ENCODE data around the gene P2RY14. TPM values are rescaled to one million over a fixed set of nuclear protein-coding genes. Genes with fewer than 3 reads are reported as not detected.

Gene P2RY14
- polyA plus RNA-seq, 2 donors: 2.1 to 9.2 TPM

DNA sequence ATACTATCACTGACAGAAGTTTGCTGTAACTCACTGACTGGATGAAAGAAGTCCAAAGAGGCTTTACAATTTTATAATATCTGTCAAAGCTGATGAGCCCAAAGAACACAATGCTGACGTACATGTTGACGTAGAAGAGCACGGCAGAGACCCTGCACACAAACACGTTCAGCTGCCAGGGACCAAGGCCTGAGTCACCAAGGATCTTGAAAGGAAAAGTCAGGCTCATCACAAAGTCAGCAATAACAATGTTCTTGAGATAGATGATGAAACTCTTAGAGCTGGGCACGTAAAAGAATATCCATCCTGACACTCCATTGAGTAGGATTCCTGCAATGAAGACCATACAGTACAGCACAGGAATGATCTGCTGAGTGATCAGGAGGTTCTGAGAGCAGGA is 64.5 kb downstream of the P2RY14 start:
- H3K27me3 ChIP-seq (ENCODE audit: control insufficient read depth in 1 of 2, insufficient read depth in 2 of 2, low read length in 2 of 2): no peaks in the 10 kb centered on the region
- H3K27ac ChIP-seq (ENCODE audit: low read depth in 2 of 2, low read length in 1 of 2): no peak overlapping the region
- no peaks in the 10 kb centered on the region for H3K9me3 ChIP-seq (ENCODE audit: control insufficient read depth in 2 of 2, insufficient read depth in 1 of 2, low read depth in 1 of 2, low read length in 1 of 2)
- H3K4me3 ChIP-seq (ENCODE audit: low read depth in 1 of 2, low read length in 2 of 2): no peak overlapping the region
- no peaks in the 10 kb centered on the region for H3K36me3 ChIP-seq (ENCODE audit: control insufficient read depth in 2 of 2, insufficient read depth in 2 of 2, low read length in 1 of 2)
- H3K4me1 ChIP-seq (ENCODE audit: control insufficient read depth in 2 of 2, insufficient read depth in 2 of 2, low read length in 1 of 2): peaks cover 0 to 3% of the 10 kb centered on the region in 2 donors
- 88 to 89% methylated on average over 5 of the region's 5 CpGs for WGBS, 2 donors

DNA sequence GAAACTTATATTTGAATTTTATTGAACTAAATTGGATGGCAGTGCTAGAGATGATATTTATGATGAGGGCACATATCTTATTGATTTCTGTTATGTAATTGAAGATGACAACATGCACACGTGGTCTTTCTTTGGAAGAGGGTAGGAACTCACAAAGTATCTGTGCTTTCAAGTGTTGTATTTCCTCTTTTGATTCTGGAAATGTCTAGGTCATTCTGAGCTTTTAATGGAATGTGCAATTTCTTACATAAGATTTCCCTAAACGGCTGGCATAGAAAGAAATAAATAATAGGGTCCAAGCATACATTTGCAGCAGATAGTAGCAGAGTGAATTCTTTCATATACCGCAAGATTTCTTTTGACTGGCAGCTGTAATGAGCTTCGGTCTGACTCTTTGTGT is 65.2 kb downstream of the P2RY14 start:
- Histone ChIP-seq H3K4me1 (ENCODE audit: control insufficient read depth in 2 of 2, insufficient read depth in 2 of 2, low read length in 1 of 2) (peaks cover 0 to 3% of the 10 kb centered on the region in 2 donors), H3K9me3 (ENCODE audit: control insufficient read depth in 2 of 2, insufficient read depth in 1 of 2, low read depth in 1 of 2, low read length in 1 of 2) (no peaks in the 10 kb centered on the region), H3K36me3 (ENCODE audit: control insufficient read depth in 2 of 2, insufficient read depth in 2 of 2, low read length in 1 of 2) (no peaks in the 10 kb centered on the region), H3K27me3 (ENCODE audit: control insufficient read depth in 1 of 2, insufficient read depth in 2 of 2, low read length in 2 of 2) (no peaks in the 10 kb centered on the region), H3K27ac (ENCODE audit: low read depth in 2 of 2, low read length in 1 of 2) (no peak overlapping the region), H3K4me3 (ENCODE audit: low read depth in 1 of 2, low read length in 2 of 2) (no peak overlapping the region)
- WGBS, 2 donors: 76 to 79% methylated on average over 4 of the region's 4 CpGs

DNA sequence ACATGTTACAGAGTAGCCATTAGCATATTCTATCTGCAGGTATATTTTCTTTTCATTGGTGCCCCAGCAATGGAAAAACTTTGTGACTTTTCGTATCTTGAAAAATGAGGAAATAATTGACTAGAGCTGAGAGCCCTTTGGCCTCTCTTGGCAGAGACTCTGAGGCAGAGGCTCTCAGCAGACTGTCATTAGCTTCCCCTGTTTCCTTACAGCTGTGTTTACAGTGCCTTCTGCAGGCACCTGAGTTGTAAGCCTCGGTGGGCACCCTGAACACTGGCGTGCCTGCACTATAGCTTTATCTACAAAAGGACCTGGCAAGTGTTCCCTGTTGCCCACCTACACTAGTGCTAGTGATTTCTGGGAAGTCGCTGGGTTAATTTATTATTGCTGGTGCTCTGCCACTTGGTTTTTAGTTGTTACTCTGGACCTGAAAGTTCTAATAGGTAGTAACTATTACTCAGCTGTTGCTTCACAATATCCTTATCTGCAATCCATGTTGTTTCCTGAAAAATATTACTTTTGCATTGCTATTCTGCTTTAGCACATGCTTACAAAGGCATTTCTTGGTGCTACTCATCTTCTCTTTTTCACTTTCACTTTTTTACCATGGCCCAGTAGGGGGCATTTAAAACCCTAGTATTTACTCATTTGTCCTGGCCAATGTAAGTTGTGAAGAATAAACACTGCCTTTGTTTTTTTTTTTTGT is 67.5 kb downstream of the P2RY14 start:
- Histone ChIP-seq H3K4me1 (ENCODE audit: control insufficient read depth in 2 of 2, insufficient read depth in 2 of 2, low read length in 1 of 2) (no peaks in the 10 kb centered on the region), H3K27me3 (ENCODE audit: control insufficient read depth in 1 of 2, insufficient read depth in 2 of 2, low read length in 2 of 2) (no peaks in the 10 kb centered on the region), H3K4me3 (ENCODE audit: low read depth in 1 of 2, low read length in 2 of 2) (no peak overlapping the region), H3K36me3 (ENCODE audit: control insufficient read depth in 2 of 2, insufficient read depth in 2 of 2, low read length in 1 of 2) (no peaks in the 10 kb centered on the region), H3K27ac (ENCODE audit: low read depth in 2 of 2, low read length in 1 of 2) (no peak overlapping the region), H3K9me3 (ENCODE audit: control insufficient read depth in 2 of 2, insufficient read depth in 1 of 2, low read depth in 1 of 2, low read length in 1 of 2) (no peaks in the 10 kb centered on the region)
- WGBS, 2 donors: 41 to 59% methylated on average over 4 of the region's 4 CpGs

DNA sequence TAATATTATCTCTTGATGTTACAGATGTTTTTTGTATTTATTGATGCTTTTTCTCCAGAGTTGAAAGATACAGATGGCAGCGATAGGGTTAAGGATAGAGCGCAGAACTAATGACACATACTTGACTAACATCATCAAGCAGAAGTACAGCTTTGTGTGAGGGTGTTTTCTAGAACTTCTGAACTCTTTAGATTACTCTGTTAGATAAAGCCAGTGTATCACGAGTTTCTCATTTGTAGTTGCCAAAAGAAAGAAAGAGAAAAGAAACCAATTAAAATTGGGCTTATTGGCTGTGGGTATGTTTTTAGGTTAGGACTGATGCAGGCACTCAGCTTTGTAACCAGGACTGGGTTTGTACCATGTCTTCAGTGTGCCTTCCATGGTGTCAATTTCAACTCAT is 68.7 kb downstream of the P2RY14 start:
- Histone ChIP-seq H3K36me3 (ENCODE audit: control insufficient read depth in 2 of 2, insufficient read depth in 2 of 2, low read length in 1 of 2) (no peaks in the 10 kb centered on the region), H3K27ac (ENCODE audit: low read depth in 2 of 2, low read length in 1 of 2) (no peak overlapping the region), H3K4me3 (ENCODE audit: low read depth in 1 of 2, low read length in 2 of 2) (no peak overlapping the region), H3K27me3 (ENCODE audit: control insufficient read depth in 1 of 2, insufficient read depth in 2 of 2, low read length in 2 of 2) (no peaks in the 10 kb centered on the region), H3K9me3 (ENCODE audit: control insufficient read depth in 2 of 2, insufficient read depth in 1 of 2, low read depth in 1 of 2, low read length in 1 of 2) (no peaks in the 10 kb centered on the region), H3K4me1 (ENCODE audit: control insufficient read depth in 2 of 2, insufficient read depth in 2 of 2, low read length in 1 of 2) (no peaks in the 10 kb centered on the region)
- 76 to 77% methylated on average over 3 of the region's 3 CpGs for WGBS, 2 donors

DNA sequence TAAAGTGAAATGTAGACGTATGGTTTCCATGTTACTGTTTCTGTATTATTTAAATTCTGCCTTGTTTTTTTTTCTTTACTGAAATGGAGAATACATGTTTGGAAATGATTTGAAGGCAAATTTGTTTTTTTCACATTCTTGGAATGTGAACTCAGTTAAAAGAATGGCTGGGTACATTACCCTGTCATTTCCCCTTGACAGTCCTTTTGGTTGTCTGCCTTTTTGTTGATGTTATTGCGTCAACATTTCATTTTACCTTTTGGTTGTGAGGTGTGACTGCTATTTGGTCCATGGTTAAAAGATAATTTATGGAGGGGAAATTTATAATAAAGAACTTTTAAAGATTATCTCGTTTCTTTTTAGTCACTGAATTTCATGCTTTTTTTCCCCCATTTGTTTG is 72.1 kb downstream of the P2RY14 start:
- Histone ChIP-seq H3K27ac (ENCODE audit: low read depth in 2 of 2, low read length in 1 of 2) (no peak overlapping the region), H3K27me3 (ENCODE audit: control insufficient read depth in 1 of 2, insufficient read depth in 2 of 2, low read length in 2 of 2) (no peaks in the 10 kb centered on the region), H3K9me3 (ENCODE audit: control insufficient read depth in 2 of 2, insufficient read depth in 1 of 2, low read depth in 1 of 2, low read length in 1 of 2) (no peaks in the 10 kb centered on the region), H3K36me3 (ENCODE audit: control insufficient read depth in 2 of 2, insufficient read depth in 2 of 2, low read length in 1 of 2) (no peaks in the 10 kb centered on the region), H3K4me1 (ENCODE audit: control insufficient read depth in 2 of 2, insufficient read depth in 2 of 2, low read length in 1 of 2) (no peaks in the 10 kb centered on the region), H3K4me3 (ENCODE audit: low read depth in 1 of 2, low read length in 2 of 2) (no peak overlapping the region)
- WGBS, 2 donors: 75 to 76% methylated on average over 3 of the region's 3 CpGs

DNA sequence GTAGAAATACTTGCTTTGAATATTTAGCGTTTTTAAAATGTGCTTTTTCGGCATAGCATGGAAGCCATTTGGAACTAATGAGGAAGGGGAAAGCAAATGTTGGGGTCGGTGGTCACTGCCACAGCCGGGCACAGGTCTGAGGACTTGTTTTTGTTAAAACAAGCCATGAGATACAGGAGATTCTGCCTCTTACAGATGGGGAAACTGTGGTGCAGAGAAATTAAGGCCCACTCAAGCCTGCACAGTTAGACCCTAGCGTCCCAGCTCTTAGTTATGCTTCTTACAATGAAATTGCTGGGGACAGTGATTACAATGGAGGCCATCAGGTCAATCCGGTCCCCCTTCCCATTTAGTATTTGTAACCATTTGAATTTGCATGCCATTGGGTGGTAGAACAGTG is 72.9 kb downstream of the P2RY14 start:
- Histone ChIP-seq H3K4me3 (ENCODE audit: low read depth in 1 of 2, low read length in 2 of 2) (no peak overlapping the region), H3K36me3 (ENCODE audit: control insufficient read depth in 2 of 2, insufficient read depth in 2 of 2, low read length in 1 of 2) (no peaks in the 10 kb centered on the region), H3K4me1 (ENCODE audit: control insufficient read depth in 2 of 2, insufficient read depth in 2 of 2, low read length in 1 of 2) (no peaks in the 10 kb centered on the region), H3K27ac (ENCODE audit: low read depth in 2 of 2, low read length in 1 of 2) (no peak overlapping the region), H3K9me3 (ENCODE audit: control insufficient read depth in 2 of 2, insufficient read depth in 1 of 2, low read depth in 1 of 2, low read length in 1 of 2) (no peaks in the 10 kb centered on the region), H3K27me3 (ENCODE audit: control insufficient read depth in 1 of 2, insufficient read depth in 2 of 2, low read length in 2 of 2) (no peaks in the 10 kb centered on the region)
- WGBS, 2 donors: 88 to 92% methylated on average over 6 of the region's 6 CpGs

DNA sequence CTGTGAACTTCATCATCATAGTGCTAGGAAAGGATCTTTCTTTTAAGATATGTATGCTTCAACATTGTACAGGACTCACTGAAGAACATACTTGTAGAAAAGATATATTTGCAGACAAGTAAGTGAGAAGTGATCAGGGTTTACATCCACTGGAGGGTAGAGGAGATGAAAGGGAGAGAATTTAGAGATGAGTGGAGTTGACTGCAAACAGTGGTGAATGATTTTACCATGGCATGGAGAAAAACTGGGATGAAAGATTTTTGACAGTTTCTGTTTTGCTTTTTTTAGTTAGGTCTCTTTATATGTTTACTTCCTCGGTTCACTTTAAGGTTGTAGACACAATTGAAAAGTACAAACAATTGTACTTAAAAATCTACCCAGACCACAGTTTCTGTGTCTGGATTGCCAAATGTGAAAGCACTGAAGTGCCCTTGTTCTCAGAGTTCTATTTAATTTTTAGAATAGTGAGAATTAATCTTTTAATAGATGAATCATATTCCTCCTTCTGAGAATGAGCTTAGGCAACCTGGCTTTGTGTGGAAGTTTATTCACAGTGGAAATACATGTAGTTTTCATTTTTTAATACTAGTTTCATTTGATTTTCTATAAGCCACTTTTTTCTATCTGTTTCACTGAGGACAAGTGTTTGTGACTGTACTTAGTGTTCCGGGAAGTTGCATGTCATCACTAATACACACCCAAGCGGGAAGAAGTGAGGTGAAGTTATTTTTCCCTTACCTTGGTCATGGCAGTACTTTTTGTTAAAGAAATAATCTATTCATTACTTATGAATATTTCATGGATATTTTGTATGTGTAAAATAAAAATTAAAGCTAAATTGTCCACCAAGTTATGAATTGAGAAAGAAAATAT is 73.6 kb downstream of the P2RY14 start:
- WGBS, 2 donors: 71 to 75% methylated on average over 3 of the region's 3 CpGs

DNA sequence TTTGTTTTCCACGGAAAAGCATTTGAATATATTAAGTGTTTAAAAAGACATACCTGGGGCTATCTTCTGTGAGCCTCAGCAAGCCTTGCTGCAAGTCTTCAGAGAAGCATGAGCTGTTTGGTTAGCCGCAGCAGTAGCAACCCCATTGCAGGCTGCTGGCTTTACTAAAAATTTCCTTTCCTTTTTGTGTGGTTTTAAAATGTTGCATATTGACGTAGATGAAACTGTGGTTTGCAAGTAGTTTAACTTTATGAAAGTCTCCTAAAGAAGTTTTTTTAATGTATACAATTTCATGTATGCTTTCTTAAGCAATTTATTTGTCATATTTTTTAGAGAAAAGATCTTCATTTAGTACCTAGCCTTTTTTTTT is 75.3 kb downstream of the P2RY14 start, which contains the start of gene GPR171:
Gene GPR171, minus strand, starts transcription at position 166 of the 370 bp plus-strand sequence. CDS start 3,830 bp downstream, outside the sequence.
- WGBS, 2 donors: 79 to 83% methylated on average over 3 of the region's 3 CpGs
- Histone ChIP-seq H3K27ac (ENCODE audit: low read depth in 2 of 2, low read length in 1 of 2) (peak within 1 kb of the TSS in 1 of 2 donors; percentile 21), H3K27me3 (ENCODE audit: control insufficient read depth in 1 of 2, insufficient read depth in 2 of 2, low read length in 2 of 2) (no peaks in the 10 kb centered on the region), H3K4me1 (ENCODE audit: control insufficient read depth in 2 of 2, insufficient read depth in 2 of 2, low read length in 1 of 2) (no peaks in the 10 kb centered on the region), H3K36me3 (ENCODE audit: control insufficient read depth in 2 of 2, insufficient read depth in 2 of 2, low read length in 1 of 2) (no peaks in the 10 kb centered on the region), H3K4me3 (ENCODE audit: low read depth in 1 of 2, low read length in 2 of 2) (no peak within 1 kb of the TSS), H3K9me3 (ENCODE audit: control insufficient read depth in 2 of 2, insufficient read depth in 1 of 2, low read depth in 1 of 2, low read length in 1 of 2) (no peaks in the 10 kb centered on the region)

More for the DNA sequence above, 73.6 kb downstream of the P2RY14 start:
- Histone ChIP-seq H3K36me3 (ENCODE audit: control insufficient read depth in 2 of 2, insufficient read depth in 2 of 2, low read length in 1 of 2) (no peaks in the 10 kb centered on the region), H3K4me1 (ENCODE audit: control insufficient read depth in 2 of 2, insufficient read depth in 2 of 2, low read length in 1 of 2) (no peaks in the 10 kb centered on the region), H3K27me3 (ENCODE audit: control insufficient read depth in 1 of 2, insufficient read depth in 2 of 2, low read length in 2 of 2) (no peaks in the 10 kb centered on the region), H3K27ac (ENCODE audit: low read depth in 2 of 2, low read length in 1 of 2) (no peak overlapping the region), H3K4me3 (ENCODE audit: low read depth in 1 of 2, low read length in 2 of 2) (no peak overlapping the region), H3K9me3 (ENCODE audit: control insufficient read depth in 2 of 2, insufficient read depth in 1 of 2, low read depth in 1 of 2, low read length in 1 of 2) (no peaks in the 10 kb centered on the region)

DNA sequence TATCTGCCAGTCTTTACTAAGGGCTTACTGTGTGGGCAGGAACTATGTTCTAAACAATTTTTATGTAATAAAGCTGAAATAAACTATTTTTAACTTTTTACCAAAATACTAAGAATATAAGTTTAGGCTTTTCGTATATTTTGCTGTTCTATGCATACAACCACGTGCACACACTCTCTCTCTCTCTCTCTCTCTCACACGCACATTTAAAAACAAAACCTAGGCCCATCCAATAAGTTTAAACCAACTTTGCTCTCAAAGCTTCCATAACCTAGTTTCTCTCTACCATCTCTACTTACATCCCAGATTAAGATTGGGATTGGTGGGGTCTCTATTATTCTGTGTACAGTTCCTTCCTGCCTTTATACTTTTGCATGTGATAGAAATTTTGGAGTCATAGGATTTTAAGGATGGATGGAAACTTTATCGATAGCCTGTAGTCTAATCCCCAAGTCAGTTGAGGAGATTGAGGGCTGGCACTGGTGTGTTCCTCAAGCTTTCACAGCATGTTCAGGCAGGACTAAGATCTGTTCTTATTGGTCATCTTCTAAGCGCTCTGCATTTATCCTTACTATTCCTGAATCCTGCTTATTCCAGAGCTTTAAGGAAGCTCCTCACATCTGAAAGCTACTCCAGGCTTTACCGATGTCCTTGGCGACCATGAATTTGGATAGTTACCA is 77.2 kb downstream of the P2RY14 start:
- WGBS, 2 donors: 87 to 89% methylated on average over 7 of the region's 7 CpGs
- no peak overlapping the region for H3K27ac ChIP-seq (ENCODE audit: low read depth in 2 of 2, low read length in 1 of 2)
- peak overlapping the region in 1 of 2 donors; percentile 3 for H3K4me3 ChIP-seq (ENCODE audit: low read depth in 1 of 2, low read length in 2 of 2)
- H3K36me3 ChIP-seq (ENCODE audit: control insufficient read depth in 2 of 2, insufficient read depth in 2 of 2, low read length in 1 of 2): no peaks in the 10 kb centered on the region
- no peaks in the 10 kb centered on the region for H3K4me1 ChIP-seq (ENCODE audit: control insufficient read depth in 2 of 2, insufficient read depth in 2 of 2, low read length in 1 of 2)
- no peaks in the 10 kb centered on the region for H3K9me3 ChIP-seq (ENCODE audit: control insufficient read depth in 2 of 2, insufficient read depth in 1 of 2, low read depth in 1 of 2, low read length in 1 of 2)
- no peaks in the 10 kb centered on the region for H3K27me3 ChIP-seq (ENCODE audit: control insufficient read depth in 1 of 2, insufficient read depth in 2 of 2, low read length in 2 of 2)

All from esophagus (tissue), 2 donors.